Measurements from ENCODE around the gene CILP. TPM values are rescaled to one million over a fixed set of nuclear protein-coding genes. Genes with fewer than 3 reads are reported as not detected.

Gene CILP
- total RNA-seq, 1 experiment from 2014 or later = not detected

- no peak for TF ChIP-seq PRDM15 (CRISPR knock-in tag; IDR thresholded peaks at IDR 0.05)
- TF ChIP-seq ZNF219 (CRISPR knock-in tag; IDR thresholded peaks at IDR 0.05; ENCODE audit: borderline replicate concordance) = peak; percentile 73; the same call in 1 of the 2 replicates
- TF ChIP-seq FOXJ3 (CRISPR knock-in tag; IDR thresholded peaks at IDR 0.05; ENCODE audit: borderline replicate concordance) = no peak
- peak; percentile 84; the same call in 1 of the 2 replicates for TF ChIP-seq ARID4B (CRISPR knock-in tag; IDR thresholded peaks at IDR 0.05; ENCODE audit: borderline replicate concordance)
- TF ChIP-seq ZNF121 (CRISPR knock-in tag; IDR thresholded peaks at IDR 0.05) = no peak
- TF ChIP-seq TEAD4 (CRISPR knock-in tag; IDR thresholded peaks at IDR 0.05) = 0 out of 2 replicates have a peak, but pooled peaks have one; percentile 60
- peak; percentile 48; the same call in 1 of the 2 replicates for TF ChIP-seq SP1 (CRISPR knock-in tag; conservative IDR thresholded peaks at IDR 0.05)
- TF ChIP-seq MAX (CRISPR knock-in tag; IDR thresholded peaks at IDR 0.05) = peak; percentile 50; the same call in 1 of the 2 replicates
- peak; percentile 50 for TF ChIP-seq FOXP1 (CRISPR knock-in tag; IDR thresholded peaks at IDR 0.05; ENCODE audit: borderline replicate concordance)
- TF ChIP-seq JUN (CRISPR knock-in tag; IDR thresholded peaks at IDR 0.05) = 0 out of 2 replicates have a peak, but pooled peaks have one; percentile 39
- TF ChIP-seq ZNF416 (CRISPR knock-in tag; IDR thresholded peaks at IDR 0.05) = no peak; the same call in 1 of the 2 replicates
- peak; percentile 27; the same call in 1 of the 2 replicates for TF ChIP-seq HMGXB4 (CRISPR knock-in tag; IDR thresholded peaks at IDR 0.05)
- peak; percentile 62; the same call in 1 of the 2 replicates for TF ChIP-seq E2F1 (CRISPR knock-in tag; IDR thresholded peaks at IDR 0.05)
- peak; percentile 38; the same call in 1 of the 2 replicates for TF ChIP-seq FOXP4 (CRISPR knock-in tag; IDR thresholded peaks at IDR 0.05)
- TF ChIP-seq ERG (CRISPR knock-in tag; IDR thresholded peaks at IDR 0.05) = no peak
- TF ChIP-seq E2F5 (CRISPR knock-in tag; IDR thresholded peaks at IDR 0.05) = 0 out of 2 replicates have a peak, but pooled peaks have one; percentile 29
- TF ChIP-seq HMGA2 (CRISPR knock-in tag; IDR thresholded peaks at IDR 0.05) = no peak
- TF ChIP-seq AR (CRISPR knock-in tag; IDR thresholded peaks at IDR 0.05) = no peak
Measured at GRCh38 chr15:65184868-65185717, 26.2 kb downstream of the CILP start, which contains the start of gene CLPX (continued).

Measured in WTC11 (cell line).